Activated effector memory CD4-positive, alpha-beta T cell treated with anti-CD3 and anti-CD28 coated beads, Interleukin-2, amount 50 U/mL, for 16 hours (primary cell): ENCODE measurements around the gene CHMP4B.

Experiments
- DNase-seq: peaks from one replicate; pipeline ENCODE4 v3.0.0-alpha.2; 2020

Gene CHMP4B

GRCh38 chr20:33866398-33867100 is 55.4 kb downstream of the CHMP4B start:
- no peak for DNase-seq

- no peak for DNase-seq
Observed at GRCh38 chr20:33868042-33868441, 56.9 kb downstream of the CHMP4B start.

- DNase-seq: no peak
Observed at GRCh38 chr20:33868595-33868994, 57.4 kb downstream of the CHMP4B start.

GRCh38 chr20:33869283-33869682 is 58.1 kb downstream of the CHMP4B start:
- DNase-seq: no peak

GRCh38 chr20:33871362-33871761 is 60.2 kb downstream of the CHMP4B start:
- no peak for DNase-seq

- DNase-seq: no peak
Observed at GRCh38 chr20:33874129-33874528, 63.0 kb downstream of the CHMP4B start.

GRCh38 chr20:33875055-33875454 is 63.9 kb downstream of the CHMP4B start:
- no peak for DNase-seq

GRCh38 chr20:33875534-33876026 is 64.4 kb downstream of the CHMP4B start:
- DNase-seq: no peak

GRCh38 chr20:33878583-33878982 is 67.4 kb downstream of the CHMP4B start:
- DNase-seq: no peak

GRCh38 chr20:33880396-33880795 is 69.2 kb downstream of the CHMP4B start:
- no peak for DNase-seq

GRCh38 chr20:33881989-33882388 is 70.8 kb downstream of the CHMP4B start:
- no peak for DNase-seq

GRCh38 chr20:33882481-33882880 is 71.3 kb downstream of the CHMP4B start:
- no peak for DNase-seq

GRCh38 chr20:33883164-33883563 is 72.0 kb downstream of the CHMP4B start:
- no peak for DNase-seq

- DNase-seq: no peak
Observed at GRCh38 chr20:33884633-33885032, 73.5 kb downstream of the CHMP4B start.

- DNase-seq: no peak
Observed at GRCh38 chr20:33889312-33889711, 78.2 kb downstream of the CHMP4B start.

- DNase-seq: no peak
Observed at GRCh38 chr20:33890557-33890956, 79.4 kb downstream of the CHMP4B start.

GRCh38 chr20:33893314-33893713 is 82.2 kb downstream of the CHMP4B start:
- no peak for DNase-seq

GRCh38 chr20:33894798-33895197 is 83.7 kb downstream of the CHMP4B start:
- DNase-seq: no peak

- DNase-seq: no peak
Observed at GRCh38 chr20:33896509-33896908, 85.4 kb downstream of the CHMP4B start.

GRCh38 chr20:33897313-33897912 is 86.3 kb downstream of the CHMP4B start:
- no peak for DNase-seq

- no peak for DNase-seq
Observed at GRCh38 chr20:33899106-33899505, 88.0 kb downstream of the CHMP4B start.

- no peak for DNase-seq
Observed at GRCh38 chr20:33900521-33901131, 89.5 kb downstream of the CHMP4B start.

GRCh38 chr20:33901132-33901523 is 90.0 kb downstream of the CHMP4B start:
- DNase-seq: no peak

GRCh38 chr20:33902011-33902410 is 90.9 kb downstream of the CHMP4B start:
- no peak for DNase-seq
